B cell (primary cell): ENCODE data around the gene MYO6. TPM values are rescaled to one million over a fixed set of nuclear protein-coding genes. Genes with fewer than 3 reads are reported as not detected.

ENCODE experiments used
- ATAC-seq: fragments of 200-7000 bp; cut with Tn5 transposase; one replicate; pipeline ENCODE4 v1.10.0; 2021; ENCODE audit warnings: low read depth, mild to moderate bottlenecking, moderate number of reproducible peaks, moderate library complexity
- CTCF ChIA-PET: fragments of 350-600 bp; sonication (Branson Sonifier 250); formaldehyde crosslinking; loops from one replicate; lab custom pipeline; 2021; ENCODE audit warnings: antibody characterized with exemption, inconsistent platforms; lab: Charles Lee
- POLR2A ChIA-PET: fragments of 350-600 bp; sonication (Branson Sonifier 250); formaldehyde crosslinking; loops from one replicate; lab custom pipeline; 2021; ENCODE audit warnings: antibody characterized with exemption; lab: Charles Lee
- DNase-seq: peaks from one replicate; pipeline ENCODE4 v3.0.0; 2013
- H2AFZ ChIP-seq: 2 replicates; pipeline ENCODE4 v1.6.1; 2012; ENCODE audit warnings: mild to moderate bottlenecking, low read depth, low read length; ENCODE audit not compliant: insufficient read depth, poor library complexity, severe bottlenecking
- H3K27ac ChIP-seq, 2 donors: 1 replicate in 1 of 2; 2 replicates in 1 of 2; pipeline ENCODE4 v1.5.1; 2012 to 2013; ENCODE audit warnings: low read length in 2 of 2, mild to moderate bottlenecking in 2 of 2, moderate library complexity in 1 of 2
- H3K27me3 ChIP-seq, 4 experiments: fragments of 200-600 bp in 1 of 4; sonication (generic) in 1 of 4; replicated peaks in 1 of 4; 1 replicate in 2 of 4; 2 replicates in 2 of 4; pipeline versions ENCODE4 v1.6.1 to v1.7.0; 2013 to 2016; ENCODE audit warnings: low read length in 3 of 4, mild to moderate bottlenecking in 2 of 4, mixed read lengths in 1 of 4, moderate library complexity in 1 of 4; ENCODE audit not compliant: insufficient read depth in 4 of 4, control insufficient read depth in 3 of 4; ENCODE audit errors: control extremely low read depth in 1 of 4
- H3K36me3 ChIP-seq, 2 experiments: replicated peaks in 1 of 2; 1 replicate in 1 of 2; 2 replicates in 1 of 2; pipeline versions ENCODE4 v1.6.1 to v1.7.1; 2013; ENCODE audit warnings: low read length in 1 of 2; ENCODE audit not compliant: insufficient read depth in 2 of 2, control insufficient read depth in 1 of 2; ENCODE audit errors: control extremely low read depth in 1 of 2, extremely low read depth in 1 of 2
- H3K4me1 ChIP-seq, 2 donors: fragments of 200-600 bp in 1 of 2; sonication (generic) in 1 of 2; 1 replicate in 1 of 2; 2 replicates in 1 of 2; pipeline versions ENCODE4 v1.5.1 to v1.6.1; 2013 to 2017; ENCODE audit warnings: low read length in 2 of 2; ENCODE audit not compliant: control insufficient read depth in 2 of 2, insufficient read depth in 2 of 2
- H3K4me2 ChIP-seq: replicated peaks from 2 replicates; pipeline ENCODE3; 2012; ENCODE audit warnings: mild to moderate bottlenecking, low read depth, low read length; ENCODE audit not compliant: poor library complexity, severe bottlenecking
- H3K4me3 ChIP-seq, 5 experiments: fragments of 200-600 bp in 1 of 5; sonication (generic) in 1 of 5; 1 replicate in 3 of 5; 2 replicates in 2 of 5; pipeline versions ENCODE4 v1.5.1 to v1.7.0; 2011 to 2016; ENCODE audit warnings: low read length in 4 of 5, mild to moderate bottlenecking in 4 of 5, low read depth in 2 of 5, control low read depth in 1 of 5, moderate library complexity in 1 of 5; ENCODE audit not compliant: insufficient read depth in 1 of 5; ENCODE audit errors: control extremely low read depth in 1 of 5, extremely low read depth in 1 of 5
- H3K79me2 ChIP-seq: fragments of 200-600 bp; sonication (generic); one replicate; pipeline ENCODE4 v1.6.0; 2016; ENCODE audit warnings: low read length; ENCODE audit not compliant: control insufficient read depth, insufficient read depth
- H3K9ac ChIP-seq: fragments of 200-600 bp; sonication (generic); 2 replicates; pipeline ENCODE4 v1.6.1; 2017; ENCODE audit warnings: mild to moderate bottlenecking, low read length, moderate library complexity
- H3K9me3 ChIP-seq, 3 donors: one replicate each; pipeline versions ENCODE4 v1.6.1 to v1.7.1; 2013; ENCODE audit warnings: low read length in 2 of 3; ENCODE audit not compliant: control insufficient read depth in 2 of 3, insufficient read depth in 1 of 3; ENCODE audit errors: control extremely low read depth in 1 of 3
- H4K20me1 ChIP-seq: 2 replicates; pipeline ENCODE4 v1.6.0; 2012; ENCODE audit warnings: mild to moderate bottlenecking, low read length; ENCODE audit not compliant: insufficient read depth, control insufficient read depth, poor library complexity, severe bottlenecking
- H3K27ac Mint-ChIP-seq: one replicate; pipeline ENCODE4 v1.8.0; 2021; ENCODE audit warnings: mixed read lengths
- H3K27me3 Mint-ChIP-seq: one replicate; pipeline ENCODE4 v1.8.0; 2021; ENCODE audit warnings: mixed read lengths
- H3K4me1 Mint-ChIP-seq: one replicate; pipeline ENCODE4 v1.8.0; 2021; ENCODE audit warnings: mixed read lengths
- H3K4me3 Mint-ChIP-seq: one replicate; pipeline ENCODE4 v1.8.0; 2021; ENCODE audit warnings: mixed read lengths
- H3K9me3 Mint-ChIP-seq: one replicate; pipeline ENCODE4 v1.8.0; 2022; ENCODE audit warnings: mixed read lengths; ENCODE audit not compliant: insufficient read depth
- CTCF ChIP-seq: fragments of 200-600 bp; IDR thresholded peaks from one replicate; pipeline ENCODE4 v1.8.0; 2022; ENCODE audit warnings: antibody characterized with exemption, mild to moderate bottlenecking
- EZH2 ChIP-seq: IDR thresholded peaks from 2 replicates; pipeline ENCODE4 v1.6.1; 2012; ENCODE audit warnings: borderline replicate concordance, low read depth, mild to moderate bottlenecking, moderate library complexity, low read length; ENCODE audit not compliant: insufficient read depth, poor library complexity, severe bottlenecking
- WGBS: methylation state at CpG from one replicate; pipeline ENCODE4 v1.1.5; 2013; ENCODE audit warnings: missing lambda C conversion rate; ENCODE audit not compliant: insufficient coverage; 5-methylcytosine and 5-hydroxymethylcytosine counted together
- intact Hi-C: fragments of 100-400 bp; cut with micrococcal nuclease; formaldehyde crosslinking; loops from one replicate; pipeline ENCODE4 v1.10.0; 2022
- polyA plus RNA-seq: library from polyadenylated mRNA; depleted of rRNA; stranded (reverse); fragments of >200 nt; gene quantifications from 2 replicates; pipeline ENCODE4 v1.2.3, GENCODE V29; 2012
- total RNA-seq, 2 donors: library from RNA; stranded (reverse); fragments of 120-200 nt in 1 of 2; gene quantifications; 1 replicate in 1 of 2; 2 replicates in 1 of 2; pipeline versions ENCODE4 v1.2.3 to v1.2.4, GENCODE V29; 2013 to 2022

MYO6 gene
- total and polyA plus RNA-seq, 2 donors (not counting 1 experiment from before 2014, with no cell fraction given): 0.09 to 0.59 TPM

- H3K27me3 ChIP-seq: peaks cover 0 to 20% (median 3%) of the 10 kb centered on the region in 4 experiments
- H3K36me3 ChIP-seq: no peaks in the 10 kb centered on the region
- POLR2A ChIA-PET: no interaction called here
- intact Hi-C loops: no loop called here
- no peak for TF ChIP-seq CTCF
- TF ChIP-seq EZH2: no peak
- Mint-ChIP-seq H3K4me1 (peaks cover 6% of the 10 kb centered on the region), H3K27me3 (peaks cover 26% of the 10 kb centered on the region), H3K4me3 (no peak overlapping the region), H3K9me3 (no peaks in the 10 kb centered on the region), H3K27ac (no peak overlapping the region)
- no peak overlapping the region for H3K4me3 ChIP-seq
- CTCF ChIA-PET: no interaction called here
- DNase-seq: no peak
- H3K9ac ChIP-seq: no peak overlapping the region
- no peak for ATAC-seq
- peaks cover 8 to 9% of the 10 kb centered on the region in 2 donors for H3K4me1 ChIP-seq
- no peak overlapping the region for H3K27ac ChIP-seq
- 88% methylated on average over 3 of the region's 3 CpGs for WGBS
- H3K79me2 ChIP-seq: no peaks in the 10 kb centered on the region
- H3K9me3 ChIP-seq: no peaks in the 10 kb centered on the region
- H3K4me2 ChIP-seq: no peak overlapping the region
- H4K20me1 ChIP-seq: no peaks in the 10 kb centered on the region
- no peak overlapping the region for H2AFZ ChIP-seq
Measured at GRCh38 chr6:75936682-75937081, 187.6 kb downstream of the MYO6 start.

- TF ChIP-seq CTCF: no peak
- no peak for TF ChIP-seq EZH2
- Mint-ChIP-seq H3K27me3 (peaks cover 25% of the 10 kb centered on the region), H3K4me3 (no peak overlapping the region), H3K9me3 (no peaks in the 10 kb centered on the region), H3K27ac (no peak overlapping the region), H3K4me1 (peaks cover 6% of the 10 kb centered on the region)
- H3K27me3 ChIP-seq: peaks cover 0 to 20% (median 3%) of the 10 kb centered on the region in 4 experiments
- no peak overlapping the region for H3K27ac ChIP-seq
- H4K20me1 ChIP-seq: no peaks in the 10 kb centered on the region
- no peaks in the 10 kb centered on the region for H3K9me3 ChIP-seq
- DNase-seq (no peak), ATAC-seq (no peak)
- H3K4me3 ChIP-seq: no peak overlapping the region
- WGBS: 83% methylated on average over 1 of the region's 2 CpGs
- H3K9ac ChIP-seq: no peak overlapping the region
- no peaks in the 10 kb centered on the region for H3K79me2 ChIP-seq
- H3K4me1 ChIP-seq: peaks cover 8 to 9% of the 10 kb centered on the region in 2 donors
- ChIA-PET CTCF (no interaction called here), POLR2A (no interaction called here)
- intact Hi-C loops: no loop called here
- H2AFZ ChIP-seq: no peak overlapping the region
- no peaks in the 10 kb centered on the region for H3K36me3 ChIP-seq
- H3K4me2 ChIP-seq: no peak overlapping the region
Measured at GRCh38 chr6:75937846-75938245, 188.8 kb downstream of the MYO6 start.
